Urothelium cell line (cell line): ENCODE data around the gene FOXD2.

Experiments used
- DNase-seq: peaks from one replicate; pipeline ENCODE4 v3.0.0; 2011; ENCODE audit warnings: low spot score, mixed read lengths
- FAIRE-seq: peaks from 2 replicates; lab custom pipeline; 2011; peaks lifted over from hg19 to GRCh38; lab: Jason Lieb, UNC

The FOXD2 gene

GRCh38 chr1:47459253-47459788 lies 21.5 kb downstream of the FOXD2 start:
- FAIRE-seq (no peak), DNase-seq (no peak)

- DNase-seq (no peak), FAIRE-seq (no peak)
Measured at GRCh38 chr1:47460040-47460439, 22.2 kb downstream of the FOXD2 start.

DNA sequence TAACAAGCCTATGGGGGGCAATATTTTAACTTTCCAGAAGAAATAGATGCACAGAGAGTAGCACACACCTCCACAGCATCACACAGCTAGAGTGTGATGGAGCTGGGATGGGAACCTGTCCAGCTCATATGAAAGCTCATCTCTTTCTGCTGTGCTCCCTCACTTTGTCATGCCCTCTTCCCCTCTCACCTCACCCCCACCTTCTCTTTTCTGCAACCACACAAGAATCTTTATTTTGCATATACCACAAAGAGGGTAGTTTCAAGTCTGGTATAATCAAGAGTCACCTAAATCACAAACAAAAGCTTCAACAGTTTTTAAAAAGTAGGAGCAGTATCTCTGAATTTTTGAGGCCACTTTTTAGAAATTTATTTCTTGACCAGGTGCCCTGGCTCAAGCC lies 22.6 kb downstream of the FOXD2 start:
- DNase-seq: no peak
- FAIRE-seq: no peak

DNA sequence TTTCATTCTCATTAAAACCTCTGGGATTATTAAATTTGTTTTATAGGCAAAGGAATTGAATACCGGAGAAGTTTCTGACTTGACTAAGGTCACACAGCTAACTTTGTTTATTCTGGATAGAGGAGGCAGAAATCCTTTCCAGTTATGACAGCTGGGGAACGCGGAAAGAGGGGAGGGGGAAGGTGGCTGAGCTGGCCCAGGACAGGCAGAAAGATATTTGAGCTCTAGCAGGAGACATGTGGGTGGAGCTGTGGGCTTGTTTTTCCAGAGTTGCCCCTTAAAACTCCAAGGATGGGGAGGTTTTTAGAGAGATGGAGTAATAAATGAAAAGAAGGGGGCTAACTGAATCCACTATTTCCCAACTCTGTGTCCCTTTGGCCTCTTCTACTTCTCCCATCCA lies 27.8 kb downstream of the FOXD2 start:
- DNase-seq (no peak), FAIRE-seq (no peak)

GRCh38 chr1:47468709-47469389 lies 31.0 kb downstream of the FOXD2 start:
- FAIRE-seq (no peak), DNase-seq (no peak)

DNA sequence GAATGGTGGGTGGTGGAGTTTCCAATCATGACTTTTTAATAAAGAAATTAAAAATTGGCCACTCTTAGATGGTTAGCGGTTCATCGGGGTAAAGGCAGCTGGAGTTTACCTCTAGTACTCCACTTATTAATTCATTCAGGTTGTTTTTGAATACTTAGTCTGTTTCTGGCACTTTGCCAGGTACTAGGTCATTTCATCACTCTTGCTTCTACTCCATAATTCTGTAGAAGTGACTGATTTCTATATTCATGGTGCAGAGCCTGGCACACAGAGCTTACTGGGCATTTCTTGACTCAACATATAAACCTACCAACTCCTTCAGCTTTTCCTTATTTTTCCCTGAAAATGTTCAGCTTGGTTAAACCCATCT lies 31.5 kb downstream of the FOXD2 start:
- DNase-seq (no peak), FAIRE-seq (no peak)

DNA sequence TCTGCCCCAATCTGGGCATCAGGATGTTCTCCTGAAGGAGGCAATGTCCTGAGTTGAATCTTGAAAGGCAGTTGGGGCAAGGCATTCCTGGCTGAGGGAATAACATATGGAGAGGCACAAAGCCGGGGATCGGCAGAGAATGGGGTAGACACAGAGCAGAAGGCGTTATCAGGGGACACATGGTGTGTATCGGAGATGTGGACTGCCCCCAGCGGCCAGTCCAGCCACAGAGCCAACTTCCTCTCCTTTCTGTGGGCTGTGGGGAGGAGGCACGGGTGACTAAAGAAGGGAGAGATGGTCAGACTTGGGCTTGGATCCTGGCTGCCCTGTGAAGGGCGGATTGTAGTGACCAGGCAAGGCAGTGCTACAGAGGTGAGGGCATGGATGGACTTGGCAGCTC lies 32.1 kb downstream of the FOXD2 start:
- no peak for DNase-seq
- FAIRE-seq: no peak

GRCh38 chr1:47471163-47471562 lies 33.3 kb downstream of the FOXD2 start:
- FAIRE-seq: no peak

DNA sequence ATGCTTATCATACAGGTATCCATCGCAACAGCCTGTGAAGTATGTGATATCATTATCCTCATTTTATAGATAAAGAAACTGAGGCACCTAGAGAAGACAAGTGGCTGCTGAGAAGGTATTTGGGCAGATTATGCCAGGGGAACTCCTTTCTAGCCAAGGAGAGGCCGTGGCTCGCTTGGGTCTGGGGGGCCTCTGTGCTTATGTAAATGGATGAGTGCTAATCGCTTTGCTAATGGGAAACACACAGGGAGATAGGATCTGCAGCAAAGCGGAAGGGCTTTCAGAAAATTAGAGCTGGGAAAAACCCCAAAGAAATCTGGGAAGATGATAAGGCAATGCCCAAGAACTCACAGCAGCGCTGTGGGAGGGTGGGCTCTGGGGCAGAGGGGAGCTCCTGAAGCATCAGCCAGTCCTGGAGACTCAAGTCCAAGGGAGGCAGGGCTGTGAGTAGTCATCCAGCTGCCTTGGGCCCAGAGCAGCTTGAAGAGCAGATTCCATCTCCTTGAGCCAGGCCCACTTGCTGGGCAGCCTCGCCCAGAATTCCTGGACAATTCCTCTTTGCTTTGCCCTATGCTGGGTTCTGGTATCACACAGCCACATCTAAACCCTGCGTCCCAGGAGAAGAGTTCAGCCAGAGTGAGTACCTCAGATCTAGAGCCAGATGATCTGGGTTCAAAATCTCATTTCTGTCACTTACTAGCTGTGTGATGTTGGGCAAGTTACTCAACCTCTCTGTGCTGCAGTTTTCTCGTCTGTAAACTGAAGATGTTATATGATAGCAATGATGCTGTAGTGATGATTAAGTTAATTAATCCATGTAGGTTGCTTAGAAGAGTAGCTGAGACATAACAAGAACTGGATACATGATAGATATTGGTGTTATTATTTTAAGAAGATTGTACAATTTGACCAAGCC lies 36.7 kb downstream of the FOXD2 start:
- no peak for DNase-seq
- FAIRE-seq: no peak

More at GRCh38 chr1:47471163-47471562, 33.3 kb downstream of the FOXD2 start:
- no peak for DNase-seq

DNA sequence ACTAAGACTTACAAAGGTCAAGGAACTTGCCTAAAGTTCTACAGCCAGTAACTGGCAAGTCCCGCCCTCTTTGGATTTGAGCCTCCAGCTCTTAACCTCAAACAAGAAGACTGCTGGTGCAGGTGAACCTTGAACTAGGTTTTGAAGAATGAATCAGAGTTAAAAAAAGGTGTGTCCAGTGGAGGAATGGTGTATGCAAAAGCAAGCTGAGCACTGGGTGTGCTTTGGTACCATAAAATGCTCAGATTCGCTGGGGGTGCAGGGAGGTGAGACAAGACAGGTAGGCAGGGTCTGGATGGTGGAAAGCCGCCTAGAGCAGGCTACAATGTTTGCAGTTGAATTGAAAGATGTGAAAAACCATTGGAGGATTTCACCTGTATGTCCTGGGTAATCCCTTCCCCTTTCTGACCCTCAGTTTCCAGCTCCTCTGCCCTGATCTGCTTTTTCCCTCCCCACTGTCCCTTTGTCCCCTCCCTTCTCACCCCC lies 39.8 kb downstream of the FOXD2 start:
- FAIRE-seq: no peak
- no peak for DNase-seq

DNA sequence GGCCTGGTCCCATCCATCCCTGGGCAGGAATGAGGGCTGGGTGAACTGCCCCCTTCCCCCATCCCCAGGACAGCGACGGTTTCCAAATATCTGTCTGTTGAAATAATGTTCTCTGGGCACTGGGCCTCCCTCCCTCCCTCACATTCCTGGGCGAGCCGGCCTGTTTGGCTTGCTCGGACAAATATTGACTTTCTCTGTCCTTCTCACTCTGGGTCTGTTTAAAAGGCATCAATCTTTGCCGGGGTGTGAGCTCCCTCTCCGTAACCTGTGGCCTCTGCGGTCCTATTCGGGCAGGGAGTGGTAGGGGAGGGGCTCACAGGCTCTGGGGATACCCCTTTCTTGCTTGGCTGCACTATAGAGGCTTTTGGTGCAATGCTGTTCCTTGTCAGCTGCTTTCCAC lies 40.2 kb downstream of the FOXD2 start:
- DNase-seq (peak; percentile 30), FAIRE-seq (no peak)

- DNase-seq (no peak), FAIRE-seq (no peak)
Measured at GRCh38 chr1:47479664-47480063, 41.8 kb downstream of the FOXD2 start.

DNA sequence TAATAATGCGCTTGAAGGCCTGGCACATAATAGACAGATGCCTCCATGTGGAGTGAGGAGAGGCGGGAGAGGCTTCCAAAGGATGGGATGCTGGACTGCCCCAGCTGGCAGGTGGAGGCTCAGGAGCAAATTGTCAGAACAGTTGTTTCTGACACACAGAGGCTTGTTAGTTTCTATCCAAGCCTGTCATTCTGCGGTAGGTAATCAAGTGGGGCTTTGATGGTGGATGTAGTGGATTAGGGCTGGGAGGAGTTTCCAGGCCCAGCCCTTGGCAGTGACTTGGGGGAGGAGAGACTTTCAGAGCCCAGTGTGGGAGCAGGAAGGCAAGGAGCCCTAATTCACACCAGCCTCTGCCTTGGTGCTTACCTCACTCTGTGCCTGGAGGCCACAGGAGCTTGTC lies 44.1 kb downstream of the FOXD2 start:
- FAIRE-seq (no peak), DNase-seq (no peak)

DNA sequence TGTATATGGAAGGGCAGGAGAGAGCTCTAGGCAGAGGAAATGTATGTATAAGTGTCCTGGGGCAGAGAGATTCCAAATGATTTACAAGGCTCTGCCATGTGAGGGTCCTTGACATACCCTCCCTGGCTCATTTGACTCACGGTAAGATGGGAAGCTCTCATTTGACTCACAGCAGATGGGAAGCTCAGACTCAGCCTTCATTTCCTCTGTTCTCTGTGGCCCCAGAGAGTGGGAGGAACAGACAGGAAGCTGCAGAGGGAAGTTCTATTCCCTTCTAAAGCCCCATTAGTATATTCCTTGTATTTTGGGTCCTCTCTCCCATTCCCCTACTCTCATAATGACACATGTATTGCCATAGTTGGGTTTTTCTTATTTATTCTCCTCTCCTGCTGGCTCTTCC lies 44.9 kb downstream of the FOXD2 start:
- DNase-seq (no peak), FAIRE-seq (no peak)

- FAIRE-seq (no peak), DNase-seq (no peak)
Measured at GRCh38 chr1:47483651-47484050, 45.8 kb downstream of the FOXD2 start.

GRCh38 chr1:47485817-47486216 lies 48.0 kb downstream of the FOXD2 start:
- FAIRE-seq (no peak), DNase-seq (no peak)

DNA sequence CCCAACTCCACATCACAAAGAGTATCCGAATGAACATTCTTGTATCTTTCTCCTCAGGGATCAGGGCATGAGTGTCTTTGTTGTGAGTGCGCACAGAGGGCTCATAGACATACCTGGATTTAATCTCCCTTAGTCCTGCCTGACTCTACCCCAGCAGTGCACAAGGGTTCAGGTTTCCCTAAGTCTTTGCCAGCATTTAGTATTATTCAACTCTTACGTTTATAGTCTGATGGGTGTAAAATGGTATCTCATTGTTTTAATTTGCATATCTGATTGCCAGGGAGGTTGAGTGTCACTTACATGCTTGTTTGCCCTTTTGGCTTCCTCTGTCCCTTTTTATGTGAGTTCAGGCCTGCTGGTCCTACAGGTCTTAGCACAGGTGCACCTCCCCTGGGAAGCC lies 49.5 kb downstream of the FOXD2 start:
- FAIRE-seq (no peak), DNase-seq (no peak)

DNA sequence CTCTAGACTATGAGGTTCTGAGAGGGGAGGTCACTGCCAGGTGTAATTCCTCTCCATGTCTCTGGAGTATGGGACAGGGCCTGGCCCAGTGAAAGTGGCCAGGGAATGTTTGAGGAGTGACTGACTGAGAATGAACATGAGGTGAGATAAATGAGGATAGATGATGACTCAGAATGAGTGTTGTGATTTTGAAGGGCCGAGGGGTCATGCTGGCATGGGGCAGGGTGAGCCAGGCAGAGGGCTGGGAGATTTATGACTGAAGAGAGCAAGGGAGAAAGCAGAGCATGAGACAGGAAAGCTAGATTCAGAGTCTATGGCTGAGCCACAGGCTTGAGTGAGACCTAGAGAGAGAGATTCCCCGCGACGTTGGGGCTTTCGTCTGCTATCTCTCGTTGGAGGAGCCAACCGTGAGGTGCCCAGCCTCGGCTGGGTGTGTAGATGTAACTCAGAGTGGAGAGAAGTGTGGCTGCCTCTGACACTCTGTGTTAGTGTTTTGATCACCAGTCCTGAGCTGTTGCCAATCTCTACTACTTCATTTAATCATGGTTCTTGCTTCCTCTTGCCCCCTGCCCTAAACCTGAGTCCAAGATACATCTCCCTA lies 50.1 kb downstream of the FOXD2 start:
- FAIRE-seq (no peak), DNase-seq (peak; percentile 39)
